SW 1271 (cell line): ENCODE measurements around the gene DNAH2.

Experiments
- DNase-seq, 2 experiments: peaks; one replicate each; lab custom pipeline; 2025; lab: John Stamatoyannopoulos, UW

Gene DNAH2

GRCh38 chr17:7721612-7722011 is 4.1 kb downstream of the DNAH2 start:
- no peak for DNase-seq

- no peak for DNase-seq
Measured at GRCh38 chr17:7727886-7728285, 10.3 kb downstream of the DNAH2 start.

- no peak for DNase-seq
Measured at GRCh38 chr17:7729816-7730215, 12.3 kb downstream of the DNAH2 start.

DNA sequence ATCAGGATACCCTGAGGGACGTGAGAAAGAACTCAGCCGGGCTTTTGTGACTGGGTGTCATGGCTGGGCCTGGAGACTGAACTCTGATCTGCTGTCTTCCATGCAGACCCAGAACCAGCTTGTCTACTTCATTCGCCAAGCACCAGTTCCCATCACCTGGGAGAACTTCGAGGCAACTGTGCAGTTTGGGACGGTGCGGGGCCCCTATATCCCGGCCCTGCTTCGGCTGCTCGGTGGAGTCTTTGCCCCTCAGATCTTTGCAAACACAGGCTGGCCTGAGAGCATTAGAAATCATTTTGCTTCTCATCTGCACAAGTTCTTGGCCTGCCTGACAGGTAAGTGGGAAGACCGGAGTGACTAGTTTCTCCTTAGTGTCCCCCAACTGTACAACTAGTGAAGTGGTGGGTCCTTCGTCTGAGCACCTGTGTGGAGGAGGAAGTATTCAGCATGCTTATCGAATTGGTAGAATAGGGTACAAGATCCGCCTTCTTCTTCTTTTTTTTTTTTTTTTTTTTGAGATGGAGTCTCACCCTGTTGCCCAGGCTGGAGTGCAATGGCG is 15.5 kb downstream of the DNAH2 start:
- DNase-seq: no peak

- no peak for DNase-seq
Measured at GRCh38 chr17:7737601-7738000, 20.1 kb downstream of the DNAH2 start.

GRCh38 chr17:7739746-7740145 is 22.2 kb downstream of the DNAH2 start:
- no peak for DNase-seq

DNA sequence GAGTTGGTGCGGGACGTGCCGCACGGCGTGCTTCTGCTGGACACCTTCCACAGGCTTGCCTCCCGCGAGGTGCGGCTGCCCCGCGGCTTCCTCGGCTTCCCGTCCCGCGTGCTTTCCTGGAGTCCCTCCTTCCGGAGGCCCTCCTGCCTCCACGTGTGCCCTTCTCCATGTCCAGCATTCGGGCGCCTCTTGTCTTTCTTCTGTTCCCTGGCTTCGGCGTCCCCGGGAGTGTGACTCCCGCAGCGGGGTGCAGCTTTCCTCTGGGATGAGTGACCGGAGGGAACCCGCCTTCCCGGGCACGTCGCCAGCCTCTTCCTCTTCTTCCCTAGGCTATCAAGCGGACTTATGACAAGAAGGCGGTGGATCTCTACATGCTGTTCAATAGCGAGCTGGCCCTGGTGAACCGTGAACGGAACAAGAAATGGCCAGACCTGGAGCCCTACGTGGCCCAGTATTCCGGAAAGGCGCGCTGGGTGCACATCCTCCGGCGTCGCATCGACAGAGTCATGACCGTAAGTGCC is 23.0 kb downstream of the DNAH2 start:
- DNase-seq: no peak

- DNase-seq: no peak
Measured at GRCh38 chr17:7742729-7743128, 25.2 kb downstream of the DNAH2 start.

- DNase-seq: no peak
Measured at GRCh38 chr17:7744416-7744815, 26.9 kb downstream of the DNAH2 start.

DNA sequence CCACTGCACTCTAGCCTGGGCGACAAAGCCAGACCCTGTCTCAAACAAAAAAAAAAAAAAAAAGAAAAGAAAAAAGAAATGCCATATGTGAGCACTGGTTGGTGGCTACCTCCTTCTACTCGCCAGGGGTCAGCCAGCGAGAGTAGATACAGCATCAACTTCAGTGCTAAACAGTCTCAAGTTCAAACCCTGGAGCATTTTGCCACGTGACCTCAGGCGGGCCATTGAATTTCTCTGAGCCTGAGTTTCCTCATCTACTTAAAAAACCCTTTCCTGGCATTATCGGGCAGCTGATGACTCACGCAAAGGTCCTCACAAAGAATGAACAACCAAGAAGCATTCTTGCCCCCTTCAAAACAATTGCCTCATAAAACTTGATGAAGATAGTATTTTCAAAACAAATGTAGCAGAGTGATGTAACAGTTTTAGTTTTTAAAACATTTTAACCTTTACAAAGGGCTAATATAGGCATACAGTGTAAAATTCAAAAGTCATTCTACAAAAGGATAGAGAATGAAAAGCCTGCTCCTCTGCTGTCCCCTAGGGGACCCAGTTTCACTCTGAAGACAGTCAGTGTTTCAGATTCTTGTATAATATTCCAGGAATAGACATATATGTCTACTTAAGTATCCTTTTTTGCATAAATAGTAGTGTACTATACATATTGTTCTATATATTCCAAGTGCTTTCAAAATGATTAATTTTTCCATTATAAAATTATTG is 28.4 kb downstream of the DNAH2 start:
- peak in 1 of 2 experiments; percentile 57 for DNase-seq

- DNase-seq: peak in 1 of 2 experiments; percentile 16
Measured at GRCh38 chr17:7747635-7748071, 30.1 kb downstream of the DNAH2 start.

- DNase-seq: no peak
Measured at GRCh38 chr17:7748076-7748775, 30.7 kb downstream of the DNAH2 start.

DNA sequence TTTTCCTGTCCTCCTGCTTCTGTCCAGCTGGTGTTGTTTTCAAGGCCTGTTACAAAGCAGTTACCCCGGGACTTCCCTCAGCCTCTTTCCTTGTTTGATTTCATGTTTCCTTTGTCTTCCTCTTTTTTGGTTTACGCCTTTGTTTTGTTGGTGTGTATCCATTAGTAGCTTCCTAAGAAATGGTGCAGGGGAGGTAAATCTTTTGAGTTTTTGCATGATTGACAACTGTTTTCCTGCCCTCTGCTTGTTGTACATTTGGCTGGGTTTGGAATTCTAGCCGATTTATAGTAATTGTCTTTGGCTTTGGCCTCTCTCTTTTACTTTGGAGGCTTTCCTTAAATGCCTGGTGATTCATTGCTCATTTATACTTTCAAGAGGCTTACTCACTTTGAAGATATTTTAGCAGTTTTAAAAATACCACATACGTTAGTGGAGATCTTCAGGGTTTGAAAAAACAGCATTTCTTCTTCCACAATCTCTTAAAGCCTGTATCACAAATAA is 32.8 kb downstream of the DNAH2 start:
- peak; percentile 46 to 82 for DNase-seq

- no peak for DNase-seq
Measured at GRCh38 chr17:7754656-7755055, 37.1 kb downstream of the DNAH2 start.

- DNase-seq: no peak
Measured at GRCh38 chr17:7755095-7755890, 37.7 kb downstream of the DNAH2 start.

DNA sequence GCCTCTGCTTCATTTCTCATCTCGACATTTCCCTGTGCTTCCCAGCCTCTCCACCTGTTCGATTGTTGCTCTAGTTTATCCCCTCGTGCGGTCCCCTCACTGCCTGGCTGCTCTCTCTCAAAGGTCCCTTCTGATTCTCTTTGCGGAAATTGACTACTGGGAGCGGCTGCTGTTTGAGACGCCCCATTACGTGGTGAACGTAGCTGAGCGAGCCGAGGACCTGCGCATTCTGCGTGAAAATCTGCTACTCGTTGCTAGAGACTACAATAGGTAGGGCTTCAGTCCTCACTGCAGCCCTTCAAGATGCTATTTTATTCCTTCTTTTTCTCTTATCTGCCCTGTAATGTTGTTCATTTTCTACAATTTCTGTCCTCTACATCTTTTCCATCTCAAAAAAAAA is 39.4 kb downstream of the DNAH2 start:
- DNase-seq: no peak

DNA sequence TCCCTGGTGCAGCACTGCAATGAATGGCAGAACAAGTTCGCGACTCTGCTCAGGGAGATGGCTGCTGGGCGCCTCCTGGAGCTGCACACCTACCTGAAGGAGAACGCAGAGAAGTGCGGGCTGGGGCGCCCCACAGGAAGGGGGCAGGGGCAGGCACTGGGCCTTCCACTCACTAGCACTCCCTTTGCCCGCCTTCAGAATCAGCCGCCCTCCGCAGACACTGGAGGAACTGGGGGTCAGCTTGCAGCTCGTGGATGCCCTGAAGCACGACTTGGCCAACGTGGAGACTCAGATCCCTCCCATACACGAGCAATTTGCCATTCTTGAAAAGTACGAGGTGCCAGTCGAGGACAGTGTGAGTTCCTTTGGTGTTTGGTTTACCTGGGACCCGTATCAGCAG is 46.4 kb downstream of the DNAH2 start:
- DNase-seq: no peak

GRCh38 chr17:7767004-7767403 is 49.5 kb downstream of the DNAH2 start:
- DNase-seq: no peak

DNA sequence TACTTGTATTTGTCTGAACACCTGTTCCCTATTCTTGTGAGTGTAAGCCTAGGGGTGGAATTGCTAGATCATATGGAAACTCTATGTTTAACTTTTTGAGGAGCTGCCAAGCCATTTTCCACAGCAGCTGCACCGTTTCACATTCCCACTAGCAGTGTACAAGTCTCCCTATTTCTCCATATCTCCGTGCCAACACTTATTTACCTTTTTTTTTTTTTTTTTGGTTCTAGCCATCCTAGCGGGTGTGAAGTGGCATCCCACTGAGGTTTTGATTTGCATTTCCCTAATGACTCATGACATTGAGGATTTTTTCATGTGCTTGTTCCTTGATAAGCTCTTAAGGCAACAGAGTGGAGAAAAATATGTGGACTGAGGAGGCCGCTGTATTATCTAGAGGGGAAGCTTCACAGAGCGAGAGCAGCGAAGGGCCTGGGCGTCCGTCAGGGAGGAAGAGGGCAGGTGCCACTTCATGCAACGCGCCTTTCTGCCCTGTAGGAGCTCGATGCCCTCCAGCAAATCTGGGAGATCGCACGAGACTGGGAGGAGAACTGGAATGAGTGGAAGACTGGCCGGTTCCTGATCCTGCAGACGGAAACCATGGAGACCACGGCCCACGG is 50.0 kb downstream of the DNAH2 start:
- DNase-seq: no peak

DNA sequence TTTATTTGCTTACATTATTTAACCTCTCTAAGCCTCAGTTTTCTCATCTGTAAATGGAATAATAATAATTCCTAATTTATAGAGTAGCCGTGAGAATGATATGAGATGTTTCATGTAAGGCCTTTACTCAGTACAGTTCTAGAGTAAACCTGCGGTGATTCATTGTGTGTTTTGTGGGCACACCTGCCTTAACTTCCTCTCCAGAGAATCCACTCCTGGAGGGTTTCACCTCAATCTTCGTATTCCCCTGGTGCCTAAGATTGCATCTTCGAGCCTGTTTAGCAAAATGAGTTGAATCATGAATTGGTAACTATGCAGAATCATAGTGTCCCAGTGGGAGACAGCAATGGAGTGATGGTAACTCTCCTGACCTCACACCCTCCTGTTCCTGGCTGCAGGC is 52.3 kb downstream of the DNAH2 start:
- DNase-seq: no peak

GRCh38 chr17:7774055-7774521 is 56.5 kb downstream of the DNAH2 start:
- DNase-seq: peak in 1 of 2 experiments; percentile 31
